ENCODE results near the gene CYP4B1.

The CYP4B1 gene

DNA sequence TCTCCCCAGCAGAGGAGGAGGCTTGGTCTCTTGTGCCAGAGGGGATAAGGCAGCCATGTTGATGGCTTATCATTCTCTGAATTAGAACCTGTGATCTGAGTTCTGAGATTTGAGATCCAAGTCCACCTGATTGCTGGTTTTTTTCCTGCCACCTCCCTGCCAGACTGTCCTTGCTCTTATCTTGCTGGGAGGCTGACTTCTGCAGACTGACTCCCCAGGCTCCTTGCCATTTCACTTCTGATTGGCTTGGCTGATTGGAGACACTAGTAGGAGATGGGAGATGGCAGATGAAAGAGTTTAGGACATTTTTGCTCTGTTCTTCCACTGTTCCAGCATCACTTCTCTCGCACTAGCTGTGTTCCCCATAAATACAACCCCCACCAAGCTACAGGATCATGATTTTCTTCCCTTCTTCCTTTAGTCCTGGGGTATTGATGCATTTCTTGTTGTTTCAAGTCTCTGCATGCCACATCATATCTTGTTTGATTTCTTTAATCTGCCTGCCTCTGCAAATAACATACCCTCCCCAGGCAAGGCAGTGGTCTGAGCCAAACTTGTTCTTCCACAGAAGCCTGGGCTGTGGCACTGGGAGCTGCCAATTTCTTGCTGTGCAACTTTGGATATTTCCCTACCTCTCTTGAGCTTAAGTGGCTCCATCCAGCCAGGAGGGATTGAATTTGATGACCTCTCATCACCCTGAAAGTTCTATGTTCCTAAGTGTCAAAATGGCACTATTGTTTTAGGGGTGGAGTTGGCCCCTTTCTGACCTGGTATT lies 963 bp upstream of the CYP4B1 start:
- DNase-seq (ENCODE audit: low spot score), result no peak

DNA sequence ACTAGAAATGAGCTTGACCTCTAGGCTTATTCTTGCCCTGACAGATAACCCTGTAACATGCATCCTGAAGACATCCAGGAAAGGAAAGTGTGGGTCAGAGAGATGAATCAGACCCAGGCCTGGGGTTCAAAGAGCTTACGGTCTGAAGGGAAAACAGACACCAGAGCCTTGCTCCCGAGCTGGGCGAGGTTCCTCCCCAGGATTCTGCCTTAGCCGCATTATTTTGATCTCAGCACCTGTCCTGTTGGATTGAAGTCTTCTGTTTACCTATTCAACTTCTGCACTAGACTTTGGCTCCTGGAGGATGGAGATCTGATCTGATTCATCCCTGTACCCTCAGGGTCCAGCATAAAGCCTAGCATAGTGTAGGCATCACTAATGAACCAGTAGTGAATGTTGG lies 1.9 kb downstream of the CYP4B1 start:
- DNase-seq (ENCODE audit: low spot score), result no peak

DNA sequence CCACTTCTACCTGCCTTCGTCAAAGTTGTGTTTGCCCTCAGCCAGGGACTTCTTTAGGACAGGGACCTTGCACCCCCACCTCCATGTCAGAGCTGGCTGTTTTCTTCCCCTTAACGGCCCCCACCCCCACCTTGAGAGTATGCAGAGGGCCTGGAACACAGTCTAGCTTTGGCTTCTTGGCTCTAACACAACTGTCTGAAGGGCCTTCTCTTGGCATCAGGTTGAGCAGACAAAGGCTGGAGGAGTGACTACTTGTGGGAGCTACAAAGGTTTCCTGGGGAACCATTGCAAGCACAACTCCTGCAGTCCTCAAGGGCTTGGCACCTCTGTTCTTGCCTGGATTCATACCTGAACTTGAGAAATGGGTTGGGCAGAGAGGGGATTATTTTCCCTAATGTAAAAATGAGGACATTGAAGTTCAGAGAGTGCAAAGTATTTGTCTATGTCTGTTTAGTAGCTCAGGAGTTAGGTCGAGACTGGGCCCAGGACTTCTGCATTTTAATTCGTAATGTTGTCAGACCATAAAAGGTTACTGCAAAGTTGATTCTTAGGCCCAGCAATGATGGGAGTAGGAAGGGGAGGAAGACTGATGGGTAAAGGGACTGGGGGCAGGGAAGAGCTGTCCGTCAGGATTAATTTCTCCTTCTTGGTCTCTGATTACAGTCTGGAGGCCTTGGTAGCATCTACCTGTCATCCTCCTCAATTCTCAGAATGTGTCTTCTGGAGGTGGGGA lies 2.6 kb downstream of the CYP4B1 start:
- no peak for DNase-seq (ENCODE audit: low spot score)

DNA sequence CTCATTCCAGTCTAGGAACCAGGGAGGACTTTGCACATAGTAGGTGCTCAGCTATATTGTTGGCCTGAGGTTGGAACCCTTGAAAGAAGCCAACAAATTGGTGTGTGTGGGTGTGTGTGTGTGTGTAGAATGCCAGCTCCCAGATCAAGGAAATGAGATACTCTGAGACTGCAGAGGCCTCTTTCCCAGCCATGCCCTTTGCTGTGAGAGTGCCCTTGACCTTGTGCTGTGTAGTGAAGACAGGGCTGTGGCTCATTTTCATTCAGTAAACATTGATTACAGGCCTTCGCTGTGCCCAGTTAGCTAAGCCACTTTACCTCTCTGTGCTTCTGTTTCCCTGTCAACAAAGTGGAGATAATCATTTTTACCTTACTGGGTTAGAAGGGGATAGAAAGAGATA lies 3.2 kb downstream of the CYP4B1 start:
- no peak for DNase-seq (ENCODE audit: low spot score)

DNA sequence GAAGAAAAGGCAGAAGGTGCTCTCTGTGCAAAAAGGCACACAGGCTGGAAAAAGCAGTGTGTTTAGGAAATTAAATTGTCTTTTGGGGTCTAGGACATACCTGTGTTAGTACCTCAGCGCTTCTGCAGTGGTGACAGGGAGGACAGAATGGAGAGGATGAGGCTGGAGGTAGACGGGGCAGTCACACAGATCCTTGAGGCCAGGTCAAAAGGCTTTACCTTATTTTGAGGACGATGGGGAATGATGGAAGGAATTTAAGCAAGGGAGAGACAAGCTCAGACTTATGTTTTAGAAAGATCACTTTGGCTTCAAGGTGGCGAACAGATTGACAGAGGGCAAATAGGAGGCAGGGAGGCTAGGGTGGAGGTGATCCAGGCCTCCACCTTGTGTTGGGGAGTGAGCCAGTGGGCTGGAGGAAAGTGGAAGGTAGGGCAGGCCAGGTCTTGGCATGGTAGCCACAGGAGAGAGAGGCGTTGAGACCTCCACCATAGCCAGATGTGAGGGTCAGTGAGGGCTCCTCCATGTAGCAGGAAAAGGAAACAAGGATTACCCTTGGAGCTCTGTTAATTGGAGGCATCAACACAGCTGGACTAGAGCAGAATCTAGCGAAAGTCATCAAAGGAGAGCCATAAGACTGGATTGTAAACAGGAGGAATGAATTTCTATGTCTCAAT lies 4.2 kb downstream of the CYP4B1 start:
- DNase-seq (ENCODE audit: low spot score), result no peak

DNA sequence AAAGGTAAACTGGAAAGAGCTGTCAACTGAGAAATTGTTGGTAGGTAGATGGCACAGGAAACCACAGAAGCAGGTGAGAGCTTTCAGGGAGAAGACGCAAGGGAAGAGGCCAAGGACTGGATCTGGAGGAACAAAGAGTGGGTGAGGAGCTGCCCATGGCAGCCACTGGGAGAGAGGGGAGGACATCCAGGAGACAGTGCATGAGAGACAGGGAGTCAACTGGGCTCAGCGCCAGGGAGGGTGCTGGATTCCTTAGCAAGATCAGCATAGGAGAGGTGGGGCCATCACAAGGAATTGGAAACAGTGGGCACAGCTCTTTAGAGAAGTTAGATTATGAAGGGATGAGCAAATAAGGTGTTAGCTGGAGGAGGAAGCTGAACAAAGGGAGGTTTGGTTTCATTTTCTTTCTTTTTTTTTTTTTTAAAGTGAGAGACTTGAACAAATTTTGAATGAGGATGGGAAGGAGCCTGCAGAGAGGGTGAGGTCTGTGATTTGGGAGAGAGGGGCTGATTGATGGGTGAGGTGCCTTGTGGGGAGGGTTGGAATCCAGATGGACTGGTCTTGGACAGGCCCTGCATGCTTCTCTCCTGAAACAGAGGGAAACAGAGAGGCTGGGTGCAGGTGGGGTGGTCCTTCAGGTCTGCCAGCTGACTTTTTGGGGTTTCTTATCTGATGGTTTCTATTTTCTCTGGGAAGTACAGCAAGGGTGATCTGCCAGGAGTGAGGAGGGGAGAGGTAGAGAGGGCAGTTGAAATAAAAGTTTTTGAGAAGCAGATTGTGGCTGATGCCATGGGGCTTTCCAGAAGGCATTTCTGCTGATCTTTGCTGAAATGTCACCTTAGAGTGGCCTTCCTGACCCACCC lies 5.4 kb downstream of the CYP4B1 start:
- no peak for DNase-seq (ENCODE audit: low spot score)

DNA sequence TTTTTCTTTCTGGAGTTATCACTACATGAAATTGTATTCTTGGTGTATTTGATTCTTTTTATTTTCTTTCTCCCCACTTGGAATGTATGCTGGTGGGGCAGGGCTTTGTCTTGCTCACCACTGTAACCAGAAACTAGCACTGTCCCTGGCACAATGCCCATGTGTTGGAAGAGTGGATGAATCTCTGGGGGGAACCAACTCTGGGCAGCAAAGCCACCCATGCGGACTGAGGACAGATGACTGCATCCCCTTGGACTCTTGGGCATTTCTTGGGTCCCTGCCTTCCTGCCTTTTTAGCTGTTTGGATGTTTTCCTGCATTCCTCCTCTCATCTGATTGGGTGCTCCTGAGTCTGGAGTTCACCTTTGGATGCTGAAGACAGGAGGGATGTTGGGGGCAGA lies 6.1 kb downstream of the CYP4B1 start:
- DNase-seq (ENCODE audit: low spot score), result no peak

DNA sequence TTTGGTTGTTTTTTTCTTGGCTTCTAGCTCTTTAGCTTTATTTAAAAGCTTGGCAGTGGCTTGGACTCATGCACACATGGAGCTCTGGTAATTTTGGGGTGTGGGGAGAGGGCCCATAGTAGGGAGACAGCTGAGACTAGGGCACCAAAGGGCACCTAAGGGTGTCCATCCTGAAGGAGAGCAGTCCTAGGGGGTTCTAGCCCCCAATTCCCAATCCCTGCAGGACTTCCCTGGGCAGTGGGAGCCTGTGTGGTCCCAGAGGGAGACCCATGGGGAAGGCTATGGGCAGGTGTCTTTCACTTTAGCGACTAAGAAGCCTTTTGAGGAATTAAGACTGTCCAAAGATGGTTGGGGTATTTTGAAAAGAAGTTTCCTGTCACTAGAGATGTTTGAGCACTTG lies 6.9 kb downstream of the CYP4B1 start:
- DNase-seq (ENCODE audit: low spot score), result no peak

DNA sequence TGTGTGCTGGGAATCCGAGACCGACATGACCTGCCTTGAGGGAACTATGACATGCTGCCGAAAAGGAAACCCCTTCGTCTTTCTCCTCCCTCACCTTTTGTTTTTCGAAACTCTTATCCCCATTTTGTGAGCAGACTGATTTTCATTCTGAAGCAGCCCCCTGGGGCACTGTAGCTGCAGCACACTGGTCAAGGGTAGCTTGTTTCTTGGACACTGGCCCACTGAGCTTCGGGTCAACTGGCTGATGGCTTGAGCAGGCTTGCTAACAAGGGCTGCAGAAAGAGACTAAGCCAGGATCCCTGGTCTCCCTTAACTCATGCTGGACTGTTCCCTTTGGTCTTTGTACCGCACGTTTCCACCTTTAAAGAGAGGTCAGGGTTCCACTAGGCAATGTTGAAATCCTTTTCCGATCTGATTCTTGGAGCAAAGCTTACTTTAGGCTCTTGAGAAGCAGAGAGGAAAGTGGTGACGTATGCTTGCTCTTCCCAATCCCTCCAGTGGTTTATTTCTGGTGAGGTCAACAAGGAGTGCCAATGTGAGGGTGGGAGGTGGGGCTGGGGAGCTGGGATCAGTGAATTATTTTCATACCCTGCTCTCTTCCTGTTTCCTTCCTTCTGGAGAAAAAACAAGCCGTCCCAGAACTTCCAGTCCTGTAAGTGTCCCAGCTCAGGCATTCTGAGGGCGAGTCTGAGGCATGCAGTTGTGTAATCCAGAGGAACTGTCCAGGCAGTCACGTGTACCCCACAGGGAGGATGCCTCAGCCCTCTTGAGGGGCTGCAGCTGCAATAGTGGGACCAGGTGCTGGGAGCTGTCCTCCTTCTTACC lies 7.6 kb downstream of the CYP4B1 start:
- DNase-seq (ENCODE audit: low spot score), result no peak

DNA sequence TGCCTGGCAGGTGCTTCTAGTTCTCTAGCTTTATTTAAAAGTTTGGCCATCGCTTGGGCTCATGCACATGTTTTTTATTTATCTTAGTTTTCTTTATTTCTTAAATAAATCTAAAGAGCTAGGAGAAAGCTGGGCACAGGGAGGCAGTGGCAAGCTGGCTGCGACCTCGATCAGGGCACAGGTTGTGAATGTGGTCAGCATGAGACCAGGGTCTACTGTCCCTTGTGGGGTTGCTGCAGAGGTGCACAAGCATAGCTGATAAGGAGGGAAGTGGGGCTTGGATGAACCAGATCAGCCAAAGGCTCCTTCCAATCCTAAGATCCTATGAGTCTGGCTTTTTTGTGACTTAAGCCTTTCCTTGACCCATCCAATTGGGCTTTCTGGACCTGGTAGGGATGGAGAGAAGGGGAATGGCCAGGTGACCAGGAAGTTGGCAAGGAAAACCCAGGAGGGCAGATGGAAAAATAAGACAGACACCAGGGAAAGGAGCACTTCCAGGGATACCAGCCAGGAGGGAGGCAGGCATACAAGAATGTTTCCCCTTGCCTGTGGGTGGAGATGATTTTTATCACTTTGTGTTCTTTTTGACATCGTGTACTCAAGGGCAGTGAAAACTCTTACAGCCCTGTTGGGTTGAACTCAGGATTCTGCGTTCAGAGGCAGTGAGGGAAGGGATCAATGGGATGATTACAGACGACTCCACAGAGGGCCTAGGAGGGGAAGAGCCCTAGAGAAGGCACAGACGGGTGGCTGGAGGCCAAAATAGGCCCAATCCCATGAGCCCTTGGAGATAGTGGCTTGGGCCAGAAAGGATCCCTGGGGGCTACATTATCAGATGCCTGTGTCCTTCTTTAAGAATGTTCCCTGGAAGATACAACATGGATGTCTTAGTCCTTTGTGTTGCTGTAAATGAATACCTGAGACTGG lies 8.5 kb downstream of the CYP4B1 start:
- no peak for DNase-seq (ENCODE audit: low spot score)

DNA sequence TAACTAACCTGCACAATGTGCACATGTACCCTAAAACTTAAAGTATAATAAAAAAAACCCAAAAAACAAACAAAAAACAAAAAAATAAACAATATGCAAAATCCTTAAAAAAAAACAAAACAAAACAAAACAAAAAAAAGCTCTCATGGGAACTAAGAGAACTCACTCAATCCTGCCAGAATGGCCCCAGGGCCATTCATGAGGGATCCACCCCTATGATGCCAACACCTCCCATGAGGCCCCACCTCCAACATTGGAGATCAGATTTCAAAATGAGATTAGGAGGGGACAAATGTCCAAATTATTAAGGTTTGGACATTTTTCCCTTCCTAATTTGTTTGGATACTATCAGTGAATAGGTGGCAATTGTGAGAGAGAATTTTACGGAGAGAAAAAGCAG lies 10.2 kb downstream of the CYP4B1 start:
- no peak for DNase-seq (ENCODE audit: low spot score)

DNA sequence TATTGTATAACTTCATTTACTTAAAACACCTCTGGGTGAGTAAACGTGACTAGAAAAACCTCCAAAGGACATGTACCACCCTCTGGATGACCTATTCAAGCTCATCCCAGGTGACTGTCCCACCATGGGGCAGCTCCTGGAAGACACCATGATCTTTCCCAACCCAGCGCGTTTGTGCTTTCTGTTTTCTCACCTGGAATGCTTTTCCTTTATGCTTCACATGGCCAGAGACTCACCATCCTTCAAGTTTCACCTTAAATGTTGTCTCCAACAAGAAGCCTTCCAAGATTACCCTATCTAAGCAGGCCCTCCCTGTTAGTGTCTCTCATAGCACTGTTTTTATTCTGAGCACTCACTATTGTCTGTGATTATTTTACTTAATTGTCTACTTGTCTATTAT lies 11.1 kb downstream of the CYP4B1 start:
- no peak for DNase-seq (ENCODE audit: low spot score)

DNA sequence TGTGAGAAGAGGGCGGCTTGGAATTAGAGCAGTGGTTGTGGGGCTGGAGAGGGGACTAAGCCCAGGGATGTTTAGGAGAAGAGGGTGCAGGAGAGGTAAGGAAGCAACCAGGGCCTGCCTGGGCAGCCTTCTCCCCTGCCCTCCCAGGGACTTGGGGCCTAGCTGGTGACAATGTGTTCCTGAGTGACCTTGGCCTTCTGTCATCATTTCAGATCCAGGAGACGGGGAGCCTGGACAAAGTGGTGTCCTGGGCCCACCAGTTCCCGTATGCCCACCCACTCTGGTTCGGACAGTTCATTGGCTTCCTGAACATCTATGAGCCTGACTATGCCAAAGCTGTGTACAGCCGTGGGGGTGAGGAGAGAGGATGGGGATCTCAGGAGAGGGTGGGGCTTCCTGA lies 11.8 kb downstream of the CYP4B1 start:
- no peak for DNase-seq (ENCODE audit: low spot score)

DNA sequence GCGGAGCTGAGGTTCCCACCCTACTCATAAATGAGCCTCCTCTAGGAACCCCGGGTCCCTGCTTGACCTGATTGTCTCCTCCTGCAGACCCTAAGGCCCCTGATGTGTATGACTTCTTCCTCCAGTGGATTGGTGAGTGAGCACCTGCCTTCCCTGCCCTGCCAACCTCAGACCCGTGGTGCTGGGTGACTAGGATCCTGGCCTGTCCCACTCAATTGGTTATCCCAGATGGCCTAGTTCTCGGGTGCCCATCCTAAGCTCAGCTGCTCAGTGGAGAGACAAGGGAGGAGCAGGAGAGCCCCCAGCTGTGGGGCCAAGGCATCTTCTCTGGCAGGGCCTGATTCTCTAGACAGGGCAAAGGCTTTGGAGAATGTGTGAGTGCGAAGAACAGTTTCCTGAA lies 12.2 kb downstream of the CYP4B1 start:
- no peak for DNase-seq (ENCODE audit: low spot score)

DNA sequence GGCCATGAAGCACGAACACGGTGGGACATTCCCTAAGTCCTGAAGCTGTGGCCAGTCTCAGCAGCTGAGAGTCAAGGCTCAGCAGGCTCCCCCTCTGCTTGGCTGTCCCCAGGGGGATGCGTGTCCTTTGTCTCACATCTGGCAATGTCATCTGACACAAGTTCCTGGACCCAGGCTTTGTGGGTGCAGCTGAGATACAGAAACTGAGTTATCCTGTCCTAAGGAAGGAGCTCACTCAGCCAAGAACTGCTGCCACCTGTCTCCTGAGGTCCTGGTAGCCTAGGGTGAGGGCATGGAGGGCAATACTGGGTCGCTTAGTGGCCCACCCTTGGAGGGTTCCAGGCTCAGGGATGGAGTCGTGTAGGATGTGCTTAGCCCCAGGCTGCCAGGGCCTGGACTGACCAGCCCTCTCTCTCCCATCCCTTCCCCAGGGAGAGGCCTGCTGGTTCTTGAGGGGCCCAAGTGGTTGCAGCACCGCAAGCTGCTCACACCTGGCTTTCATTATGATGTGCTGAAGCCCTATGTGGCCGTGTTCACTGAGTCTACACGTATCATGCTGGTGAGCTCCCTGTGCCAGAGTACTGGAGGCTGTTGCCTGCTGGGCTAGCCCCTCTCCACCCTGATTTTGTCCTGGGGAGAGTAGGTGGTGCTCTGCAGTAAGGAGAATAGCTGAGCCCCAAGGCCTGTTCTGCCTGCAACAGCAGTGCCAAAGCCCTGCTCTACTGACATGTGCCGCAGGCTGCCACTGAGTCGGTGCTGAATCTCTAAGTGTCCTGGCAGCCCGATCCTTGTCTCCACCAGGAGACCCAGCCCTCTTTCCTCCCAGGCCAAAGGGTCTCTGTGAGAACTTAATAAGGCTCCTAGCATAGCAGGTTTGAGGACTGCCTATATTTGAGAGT lies 13.5 kb downstream of the CYP4B1 start:
- DNase-seq (ENCODE audit: low spot score), result no peak

DNA sequence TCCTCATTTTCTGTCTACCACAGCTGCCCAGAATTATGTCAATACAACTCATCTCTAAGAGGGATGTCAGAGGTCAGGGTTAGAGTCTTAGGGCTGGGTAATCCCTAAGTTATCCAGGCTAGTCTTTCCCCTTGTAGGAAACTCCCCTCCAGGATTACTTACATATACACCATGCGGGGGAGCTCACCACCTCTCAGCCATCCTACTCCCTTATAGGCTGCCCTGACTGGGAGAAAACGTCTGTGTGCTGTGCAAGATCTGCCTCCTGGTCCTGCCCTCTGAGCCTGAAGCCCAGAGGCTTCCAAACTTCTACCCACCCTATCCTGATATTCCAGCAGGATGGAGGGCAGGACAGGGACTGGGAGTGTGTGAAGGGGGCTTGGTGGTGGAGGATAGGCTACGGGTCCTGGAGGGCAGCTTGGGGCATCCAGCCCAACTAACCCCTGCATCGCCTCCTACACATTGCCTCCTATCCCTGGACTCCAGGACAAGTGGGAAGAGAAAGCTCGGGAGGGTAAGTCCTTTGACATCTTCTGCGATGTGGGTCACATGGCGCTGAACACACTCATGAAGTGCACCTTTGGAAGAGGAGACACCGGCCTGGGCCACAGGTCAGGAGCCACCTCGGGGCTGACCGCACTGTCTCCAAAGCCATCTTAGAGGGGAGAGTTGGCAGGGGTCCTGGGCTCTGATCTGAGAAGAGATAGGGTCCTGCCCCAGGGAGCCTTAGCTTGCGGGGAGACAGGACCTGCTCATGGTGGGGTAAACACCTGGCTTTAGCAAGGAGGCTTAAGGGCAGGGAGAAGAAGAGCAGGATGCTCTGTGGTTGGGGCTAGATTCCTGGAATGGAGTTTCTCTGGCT lies 14.4 kb downstream of the CYP4B1 start:
- no peak for DNase-seq (ENCODE audit: low spot score)

DNA sequence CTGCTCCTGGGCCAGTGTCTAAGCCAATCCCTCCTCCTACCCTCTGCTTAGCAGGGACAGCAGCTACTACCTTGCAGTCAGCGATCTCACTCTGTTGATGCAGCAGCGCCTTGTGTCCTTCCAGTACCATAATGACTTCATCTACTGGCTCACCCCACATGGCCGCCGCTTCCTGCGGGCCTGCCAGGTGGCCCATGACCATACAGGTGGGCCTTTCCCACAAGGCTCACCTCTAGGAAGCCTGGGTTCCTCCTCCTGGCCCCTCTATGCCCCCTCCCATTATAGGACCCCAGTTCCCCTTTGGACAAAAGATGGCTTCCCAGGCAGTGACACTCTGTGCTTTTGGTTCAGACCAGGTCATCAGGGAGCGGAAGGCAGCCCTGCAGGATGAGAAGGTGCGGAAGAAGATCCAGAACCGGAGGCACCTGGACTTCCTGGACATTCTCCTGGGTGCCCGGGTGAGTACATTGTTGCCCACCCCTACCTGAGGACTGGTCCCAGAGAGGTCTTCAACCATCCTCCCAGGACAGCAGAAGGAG lies 15.1 kb downstream of the CYP4B1 start:
- DNase-seq (ENCODE audit: low spot score), result no peak

DNA sequence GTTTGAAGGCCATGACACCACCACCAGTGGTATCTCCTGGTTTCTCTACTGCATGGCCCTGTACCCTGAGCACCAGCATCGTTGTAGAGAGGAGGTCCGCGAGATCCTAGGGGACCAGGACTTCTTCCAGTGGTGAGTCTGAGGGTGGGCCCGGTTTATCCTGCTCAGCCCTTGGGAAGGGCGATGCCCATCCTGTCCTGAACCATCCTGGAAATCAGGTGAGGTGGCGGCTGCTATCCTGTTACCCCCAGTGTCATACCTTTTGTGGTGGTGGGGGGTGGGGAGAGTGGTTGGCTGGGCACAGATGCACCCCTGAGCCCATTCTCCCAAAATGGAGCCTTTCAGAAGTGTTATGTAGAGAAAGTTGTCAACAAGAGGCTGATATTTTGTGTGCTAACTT lies 16.3 kb downstream of the CYP4B1 start:
- no peak for DNase-seq (ENCODE audit: low spot score)
